ENCODE measurements around the gene PLCD1.

The PLCD1 gene

DNA sequence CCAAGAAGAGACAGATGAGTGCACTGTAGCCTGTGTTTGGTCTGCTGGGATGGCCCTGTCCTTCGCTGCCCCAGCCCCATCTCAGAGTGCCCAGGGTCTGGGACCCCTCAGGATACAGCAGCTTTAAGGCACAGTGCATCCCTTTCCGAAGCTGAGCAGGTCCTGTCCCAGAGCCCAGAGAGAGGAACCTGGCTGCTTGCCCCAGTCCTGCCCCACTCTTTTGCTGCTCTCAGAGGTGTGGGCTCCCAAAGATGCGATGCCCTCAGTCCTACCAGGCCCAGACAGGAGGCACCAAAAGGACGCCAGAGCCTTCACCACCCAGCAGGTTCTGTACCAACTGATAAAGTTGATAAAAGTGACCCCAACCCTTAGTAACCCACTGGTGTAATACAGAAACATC lies 8.2 kb downstream of the PLCD1 start:
- TF ChIP-seq ESRRG (CRISPR knock-in tag; IDR thresholded peaks at IDR 0.05): no peak
- TF ChIP-seq ZNF565 (CRISPR knock-in tag; conservative IDR thresholded peaks at IDR 0.05; ENCODE audit: low read depth): no peak
- no peak for TF ChIP-seq RARB (CRISPR knock-in tag; IDR thresholded peaks at IDR 0.05)
- TF ChIP-seq SNAI2 (CRISPR knock-in tag; IDR thresholded peaks at IDR 0.05): no peak
- no peak for TF ChIP-seq TOX (CRISPR knock-in tag; IDR thresholded peaks at IDR 0.05; ENCODE audit: borderline replicate concordance)
- no peak for TF ChIP-seq TCF4 (CRISPR knock-in tag; IDR thresholded peaks at IDR 0.05; ENCODE audit: borderline replicate concordance)
- TF ChIP-seq ARNTL (CRISPR knock-in tag; IDR thresholded peaks at IDR 0.05; ENCODE audit: borderline replicate concordance, low read depth): no peak
- TF ChIP-seq, protein P1, sequence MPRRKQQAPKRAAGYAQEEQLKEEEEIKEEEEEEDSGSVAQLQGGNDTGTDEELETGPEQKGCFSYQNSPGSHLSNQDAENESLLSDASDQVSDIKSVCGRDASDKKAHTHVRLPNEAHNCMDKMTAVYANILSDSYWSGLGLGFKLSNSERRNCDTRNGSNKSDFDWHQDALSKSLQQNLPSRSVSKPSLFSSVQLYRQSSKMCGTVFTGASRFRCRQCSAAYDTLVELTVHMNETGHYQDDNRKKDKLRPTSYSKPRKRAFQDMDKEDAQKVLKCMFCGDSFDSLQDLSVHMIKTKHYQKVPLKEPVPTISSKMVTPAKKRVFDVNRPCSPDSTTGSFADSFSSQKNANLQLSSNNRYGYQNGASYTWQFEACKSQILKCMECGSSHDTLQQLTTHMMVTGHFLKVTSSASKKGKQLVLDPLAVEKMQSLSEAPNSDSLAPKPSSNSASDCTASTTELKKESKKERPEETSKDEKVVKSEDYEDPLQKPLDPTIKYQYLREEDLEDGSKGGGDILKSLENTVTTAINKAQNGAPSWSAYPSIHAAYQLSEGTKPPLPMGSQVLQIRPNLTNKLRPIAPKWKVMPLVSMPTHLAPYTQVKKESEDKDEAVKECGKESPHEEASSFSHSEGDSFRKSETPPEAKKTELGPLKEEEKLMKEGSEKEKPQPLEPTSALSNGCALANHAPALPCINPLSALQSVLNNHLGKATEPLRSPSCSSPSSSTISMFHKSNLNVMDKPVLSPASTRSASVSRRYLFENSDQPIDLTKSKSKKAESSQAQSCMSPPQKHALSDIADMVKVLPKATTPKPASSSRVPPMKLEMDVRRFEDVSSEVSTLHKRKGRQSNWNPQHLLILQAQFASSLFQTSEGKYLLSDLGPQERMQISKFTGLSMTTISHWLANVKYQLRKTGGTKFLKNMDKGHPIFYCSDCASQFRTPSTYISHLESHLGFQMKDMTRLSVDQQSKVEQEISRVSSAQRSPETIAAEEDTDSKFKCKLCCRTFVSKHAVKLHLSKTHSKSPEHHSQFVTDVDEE (CRISPR knock-in tag; IDR thresholded peaks at IDR 0.05): no peak
- no peak for TF ChIP-seq POU6F1 (CRISPR knock-in tag; IDR thresholded peaks at IDR 0.05; ENCODE audit: borderline replicate concordance, low read depth)
- TF ChIP-seq ISL1 (CRISPR knock-in tag; IDR thresholded peaks at IDR 0.05): no peak
- TF ChIP-seq OSR1 (CRISPR knock-in tag; IDR thresholded peaks at IDR 0.05): no peak
- TF ChIP-seq ZFP30 (CRISPR knock-in tag; IDR thresholded peaks at IDR 0.05): no peak
- no peak for TF ChIP-seq ZNF70 (CRISPR knock-in tag; IDR thresholded peaks at IDR 0.05)
- no peak for TF ChIP-seq GLIS3 (CRISPR knock-in tag; IDR thresholded peaks at IDR 0.05)
- no peak for TF ChIP-seq BACH2 (CRISPR knock-in tag; IDR thresholded peaks at IDR 0.05; ENCODE audit: borderline replicate concordance)
- TF ChIP-seq PPARA (CRISPR knock-in tag; IDR thresholded peaks at IDR 0.05; ENCODE audit: borderline replicate concordance): no peak
- TF ChIP-seq ZFP3 (CRISPR knock-in tag; IDR thresholded peaks at IDR 0.05): no peak

DNA sequence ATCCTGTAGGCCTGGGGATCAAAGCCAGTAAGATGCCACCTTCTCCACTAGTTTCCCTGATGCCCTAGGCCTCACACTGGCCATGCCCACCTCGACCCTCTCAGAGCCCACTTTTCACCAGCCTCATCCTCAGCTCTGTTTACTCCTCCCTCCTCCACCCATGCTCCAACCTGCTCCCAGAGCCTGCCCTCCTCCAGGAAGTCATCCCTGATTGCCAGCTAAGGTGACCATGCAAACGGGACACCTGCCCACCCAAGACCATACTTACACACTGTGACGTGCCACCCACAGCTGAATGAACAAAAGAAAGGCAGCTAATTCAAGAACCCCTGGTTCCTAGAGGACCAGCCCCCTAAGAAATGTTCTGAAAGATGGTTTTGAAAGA lies 9.1 kb downstream of the PLCD1 start:
- ATAC-seq: no peak
- TF ChIP-seq ESRRG (CRISPR knock-in tag; IDR thresholded peaks at IDR 0.05): no peak
- no peak for TF ChIP-seq GLIS3 (CRISPR knock-in tag; IDR thresholded peaks at IDR 0.05)
- TF ChIP-seq ZFP3 (CRISPR knock-in tag; IDR thresholded peaks at IDR 0.05): no peak
- no peak for TF ChIP-seq ARNTL (CRISPR knock-in tag; IDR thresholded peaks at IDR 0.05; ENCODE audit: borderline replicate concordance, low read depth)
- TF ChIP-seq OSR1 (CRISPR knock-in tag; IDR thresholded peaks at IDR 0.05): no peak
- no peak for TF ChIP-seq ZNF565 (CRISPR knock-in tag; conservative IDR thresholded peaks at IDR 0.05; ENCODE audit: low read depth)
- TF ChIP-seq SNAI2 (CRISPR knock-in tag; IDR thresholded peaks at IDR 0.05): no peak
- TF ChIP-seq CSRNP3 (CRISPR knock-in tag; IDR thresholded peaks at IDR 0.05): no peak
- TF ChIP-seq POU6F1 (CRISPR knock-in tag; IDR thresholded peaks at IDR 0.05; ENCODE audit: borderline replicate concordance, low read depth): no peak
- TF ChIP-seq TCF4 (CRISPR knock-in tag; IDR thresholded peaks at IDR 0.05; ENCODE audit: borderline replicate concordance): no peak
- TF ChIP-seq, protein P1 (CRISPR knock-in tag; IDR thresholded peaks at IDR 0.05): no peak
- TF ChIP-seq, protein P2, sequence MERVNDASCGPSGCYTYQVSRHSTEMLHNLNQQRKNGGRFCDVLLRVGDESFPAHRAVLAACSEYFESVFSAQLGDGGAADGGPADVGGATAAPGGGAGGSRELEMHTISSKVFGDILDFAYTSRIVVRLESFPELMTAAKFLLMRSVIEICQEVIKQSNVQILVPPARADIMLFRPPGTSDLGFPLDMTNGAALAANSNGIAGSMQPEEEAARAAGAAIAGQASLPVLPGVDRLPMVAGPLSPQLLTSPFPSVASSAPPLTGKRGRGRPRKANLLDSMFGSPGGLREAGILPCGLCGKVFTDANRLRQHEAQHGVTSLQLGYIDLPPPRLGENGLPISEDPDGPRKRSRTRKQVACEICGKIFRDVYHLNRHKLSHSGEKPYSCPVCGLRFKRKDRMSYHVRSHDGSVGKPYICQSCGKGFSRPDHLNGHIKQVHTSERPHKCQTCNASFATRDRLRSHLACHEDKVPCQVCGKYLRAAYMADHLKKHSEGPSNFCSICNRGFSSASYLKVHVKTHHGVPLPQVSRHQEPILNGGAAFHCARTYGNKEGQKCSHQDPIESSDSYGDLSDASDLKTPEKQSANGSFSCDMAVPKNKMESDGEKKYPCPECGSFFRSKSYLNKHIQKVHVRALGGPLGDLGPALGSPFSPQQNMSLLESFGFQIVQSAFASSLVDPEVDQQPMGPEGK (CRISPR knock-in tag; IDR thresholded peaks at IDR 0.05; ENCODE audit: borderline replicate concordance): no peak

More for the DNA sequence above, 8.2 kb downstream of the PLCD1 start:
- no peak for ATAC-seq

Data from SK-N-SH treated with all-trans-retinoic acid at 6 μM for 48 hours (cell line).